Measurements from ENCODE around the gene LASP1NB.
"Not testable (repeated sequence)": the region's sequence is repeated elsewhere in the genome, so short reads cannot be mapped to it uniquely, and the experiment has no call there.

LASP1NB gene

GRCh38 chr17:38897671-38898290 is 27.6 kb upstream of the LASP1NB start:
- DNase-seq: no peak

GRCh38 chr17:38898291-38898679 is 27.1 kb upstream of the LASP1NB start:
- DNase-seq: no peak

- peak; percentile 79 for DNase-seq
These were observed 26.5 kb upstream of the LASP1NB start for GRCh38 chr17:38898812-38899348.

GRCh38 chr17:38899421-38899820 is 26.0 kb upstream of the LASP1NB start:
- DNase-seq: no peak

- DNase-seq: peak; percentile 64
These were observed 24.3 kb upstream of the LASP1NB start for GRCh38 chr17:38900978-38901656.

GRCh38 chr17:38903404-38903803 is 22.0 kb upstream of the LASP1NB start:
- no peak for DNase-seq

- DNase-seq: no peak
These were observed 20.5 kb upstream of the LASP1NB start for GRCh38 chr17:38904892-38905291.

- no peak for DNase-seq
These were observed 20.0 kb upstream of the LASP1NB start for GRCh38 chr17:38905375-38905774.

GRCh38 chr17:38906460-38907228 is 18.8 kb upstream of the LASP1NB start:
- no peak for DNase-seq

GRCh38 chr17:38907930-38908675 is 17.3 kb upstream of the LASP1NB start:
- no peak for DNase-seq

GRCh38 chr17:38908676-38909181 is 16.7 kb upstream of the LASP1NB start:
- DNase-seq: no peak

GRCh38 chr17:38910325-38910724 is 15.1 kb upstream of the LASP1NB start:
- no peak for DNase-seq

GRCh38 chr17:38911081-38911730 is 14.2 kb upstream of the LASP1NB start:
- DNase-seq: no peak

GRCh38 chr17:38911731-38912081 is 13.7 kb upstream of the LASP1NB start:
- DNase-seq: not testable (repeated sequence)

- no peak for DNase-seq
These were observed 13.1 kb upstream of the LASP1NB start for GRCh38 chr17:38912221-38912813.

- DNase-seq: no peak
These were observed 10.4 kb upstream of the LASP1NB start for GRCh38 chr17:38914741-38915638.

- DNase-seq: no peak
These were observed 9.8 kb upstream of the LASP1NB start for GRCh38 chr17:38915639-38915995.

GRCh38 chr17:38916771-38917170 is 8.6 kb upstream of the LASP1NB start:
- DNase-seq: no peak

- no peak for DNase-seq
These were observed 8.2 kb upstream of the LASP1NB start for GRCh38 chr17:38917259-38917658.

GRCh38 chr17:38918129-38918913 is 7.1 kb upstream of the LASP1NB start:
- DNase-seq: no peak
